Choroid plexus epithelial cell (primary cell): Measurements from ENCODE around the gene NDUFAF4.

ENCODE experiments used
- DNase-seq: peaks from one replicate; pipeline ENCODE4 v3.0.0-alpha.2; 2010; ENCODE audit warnings: low read depth
- H3K4me3 ChIP-seq: 2 replicates; pipeline ENCODE4 v1.5.1; 2011; ENCODE audit warnings: low read depth, mild to moderate bottlenecking, control low read depth, low read length, moderate library complexity
- CTCF ChIP-seq: conservative IDR thresholded peaks from 2 replicates; pipeline ENCODE4 v1.5.1; 2011; ENCODE audit warnings: low read depth, mild to moderate bottlenecking, control low read depth, inconsistent platforms, low read length, moderate library complexity

Gene NDUFAF4

GRCh38 chr6:96861588-96861987 is 36.1 kb downstream of the NDUFAF4 start:
- DNase-seq: no peak
- TF ChIP-seq CTCF: no peak
- no peak overlapping the region for H3K4me3 ChIP-seq

- DNase-seq: no peak
- H3K4me3 ChIP-seq: no peak overlapping the region
- no peak for TF ChIP-seq CTCF
These were observed 40.8 kb downstream of the NDUFAF4 start for GRCh38 chr6:96856856-96857255.

- peak; percentile 23 for DNase-seq
- TF ChIP-seq CTCF: no peak
- no peak overlapping the region for H3K4me3 ChIP-seq
These were observed 44.6 kb downstream of the NDUFAF4 start for GRCh38 chr6:96853083-96853482.

GRCh38 chr6:96852605-96853004 is 45.1 kb downstream of the NDUFAF4 start:
- no peak overlapping the region for H3K4me3 ChIP-seq
- TF ChIP-seq CTCF: no peak
- no peak for DNase-seq

GRCh38 chr6:96851858-96852257 is 45.8 kb downstream of the NDUFAF4 start:
- DNase-seq: no peak
- no peak overlapping the region for H3K4me3 ChIP-seq
- TF ChIP-seq CTCF: no peak

- TF ChIP-seq CTCF: no peak
- H3K4me3 ChIP-seq: no peak overlapping the region
- DNase-seq: no peak
These were observed 48.1 kb downstream of the NDUFAF4 start for GRCh38 chr6:96849615-96850014.

- H3K4me3 ChIP-seq: no peak overlapping the region
- no peak for DNase-seq
- TF ChIP-seq CTCF: no peak
These were observed 53.2 kb downstream of the NDUFAF4 start for GRCh38 chr6:96844530-96844929.
